Fibroblast of lung (primary cell): Measurements from ENCODE around the gene KCNAB2. TPM values are rescaled to one million over a fixed set of nuclear protein-coding genes. Genes with fewer than 3 reads are reported as not detected.

Source experiments
- DNase-seq, 2 donors: peaks; one replicate each; pipeline versions ENCODE4 v3.0.0 to v3.0.0-alpha.2; 2010; ENCODE audit warnings: low read depth in 2 of 2
- H2AFZ ChIP-seq: 2 replicates; pipeline ENCODE4 v1.5.1; 2012; ENCODE audit warnings: low read length, control low read depth, inconsistent platforms
- H3K27ac ChIP-seq: 2 replicates; pipeline ENCODE4 v1.5.1; 2011; ENCODE audit warnings: low read length, control low read depth; ENCODE audit not compliant: insufficient read depth
- H3K27me3 ChIP-seq: 2 replicates; pipeline ENCODE4 v1.5.1; 2011; ENCODE audit warnings: mild to moderate bottlenecking, low read length; ENCODE audit not compliant: control insufficient read depth, insufficient read depth
- H3K36me3 ChIP-seq: 2 replicates; pipeline ENCODE4 v1.5.1; 2011; ENCODE audit warnings: low read length; ENCODE audit not compliant: control insufficient read depth, insufficient read depth
- H3K4me1 ChIP-seq: 2 replicates; pipeline ENCODE4 v1.5.1; 2011; ENCODE audit warnings: low read length; ENCODE audit not compliant: control insufficient read depth, insufficient read depth; ENCODE audit errors: extremely low read depth
- H3K4me2 ChIP-seq: 2 replicates; pipeline ENCODE4 v1.5.1; 2011; ENCODE audit warnings: low read length, control low read depth; ENCODE audit not compliant: insufficient read depth; ENCODE audit errors: extremely low read depth
- H3K4me3 ChIP-seq, 4 experiments: fragments of 200-600 bp in 1 of 4; sonication (generic) in 1 of 4; replicated peaks in 1 of 4; 2 replicates each; pipeline ENCODE4 v1.5.1; 2011 to 2016; ENCODE audit warnings: low read length in 4 of 4, low read depth in 3 of 4, mild to moderate bottlenecking in 3 of 4, control low read depth in 2 of 4, inconsistent platforms in 1 of 4, mixed read lengths in 1 of 4; ENCODE audit not compliant: insufficient read depth in 1 of 4; ENCODE audit errors: control extremely low read depth in 1 of 4
- H3K79me2 ChIP-seq: 2 replicates; pipeline ENCODE4 v1.5.1; 2012; ENCODE audit warnings: mild to moderate bottlenecking, low read length, inconsistent platforms; ENCODE audit not compliant: control insufficient read depth, insufficient read depth
- H3K9ac ChIP-seq: 2 replicates; pipeline ENCODE4 v1.5.1; 2011; ENCODE audit warnings: mild to moderate bottlenecking, low read length, control low read depth; ENCODE audit not compliant: insufficient read depth
- H3K9me3 ChIP-seq: 2 replicates; pipeline ENCODE4 v1.5.1; 2012; ENCODE audit warnings: low read depth, low read length; ENCODE audit not compliant: control insufficient read depth, insufficient read depth
- H4K20me1 ChIP-seq: 2 replicates; pipeline ENCODE4 v1.5.1; 2011; ENCODE audit warnings: low read length; ENCODE audit not compliant: control insufficient read depth, insufficient read depth; ENCODE audit errors: extremely low read depth
- CTCF ChIP-seq, 2 donors: IDR thresholded peaks in 1 of 2; conservative IDR thresholded peaks in 1 of 2; 1 replicate in 1 of 2; 2 replicates in 1 of 2; pipeline ENCODE4 v1.5.1; 2011 to 2012; ENCODE audit warnings: low read length in 2 of 2, control low read depth in 1 of 2, inconsistent platforms in 1 of 2, low read depth in 1 of 2, mild to moderate bottlenecking in 1 of 2
- EZH2 ChIP-seq: IDR thresholded peaks from 2 replicates; pipeline ENCODE4 v1.5.1; 2012; ENCODE audit warnings: low read length, control low read depth, mild to moderate bottlenecking; ENCODE audit errors: missing control alignments
- polyA plus RNA-seq, 2 donors: library from polyadenylated mRNA; depleted of rRNA in 1 of 2; stranded (reverse) in 1 of 2; unstranded in 1 of 2; fragments of >200 nt; gene quantifications; 2 replicates each; pipeline ENCODE4 v1.2.1, GENCODE V29; 2011 to 2012; ENCODE audit warnings: missing spikeins in 1 of 2
- total RNA-seq: library from RNA; depleted of rRNA; stranded (reverse); fragments of >200 nt; gene quantifications from 2 replicates; pipeline ENCODE4 v1.2.1, GENCODE V29; 2014

KCNAB2 gene
- total and polyA plus RNA-seq, 2 donors (not counting 1 experiment from before 2014, with no cell fraction given), result 2.2 to 2.5 TPM

GRCh38 chr1:6099297-6099696 lies 53.6 kb downstream of the KCNAB2 start:
- Histone ChIP-seq H3K9ac (no peak overlapping the region), H3K27ac (no peak overlapping the region), H3K4me1 (no peaks in the 10 kb centered on the region), H3K27me3 (no peaks in the 10 kb centered on the region), H3K4me2 (no peak overlapping the region), H3K4me3 (no peak overlapping the region), H3K79me2 (no peaks in the 10 kb centered on the region), H4K20me1 (no peaks in the 10 kb centered on the region), H2AFZ (no peak overlapping the region), H3K36me3 (no peaks in the 10 kb centered on the region), H3K9me3 (no peaks in the 10 kb centered on the region)
- DNase-seq, result no peak
- TF ChIP-seq CTCF (conservative IDR thresholded peaks at IDR 0.05 in 1 of 2, IDR thresholded peaks at IDR 0.05 in 1 of 2; ENCODE audit: low read depth in 1 of 2, low read length in 2 of 2) (no peak), EZH2 (no peak)

- Histone ChIP-seq H3K9me3 (no peaks in the 10 kb centered on the region), H3K4me2 (no peak overlapping the region), H3K4me3 (no peak overlapping the region), H3K27me3 (no peaks in the 10 kb centered on the region), H3K9ac (no peak overlapping the region), H2AFZ (no peak overlapping the region), H4K20me1 (no peaks in the 10 kb centered on the region), H3K79me2 (no peaks in the 10 kb centered on the region), H3K4me1 (no peaks in the 10 kb centered on the region), H3K27ac (no peak overlapping the region), H3K36me3 (no peaks in the 10 kb centered on the region)
- TF ChIP-seq CTCF (conservative IDR thresholded peaks at IDR 0.05 in 1 of 2, IDR thresholded peaks at IDR 0.05 in 1 of 2; ENCODE audit: low read depth in 1 of 2, low read length in 2 of 2) (no peak), EZH2 (no peak)
- no peak for DNase-seq
Measured at GRCh38 chr1:6099787-6100765, 54.4 kb downstream of the KCNAB2 start.

- Histone ChIP-seq H3K27me3 (no peaks in the 10 kb centered on the region), H3K4me2 (no peak overlapping the region), H3K4me1 (no peaks in the 10 kb centered on the region), H3K79me2 (no peaks in the 10 kb centered on the region), H2AFZ (no peak overlapping the region), H3K9ac (no peak overlapping the region), H3K9me3 (no peaks in the 10 kb centered on the region), H3K36me3 (no peaks in the 10 kb centered on the region), H3K4me3 (no peak overlapping the region), H3K27ac (no peak overlapping the region), H4K20me1 (no peaks in the 10 kb centered on the region)
- no peak for DNase-seq
- no peak for TF ChIP-seq CTCF (conservative IDR thresholded peaks at IDR 0.05 in 1 of 2, IDR thresholded peaks at IDR 0.05 in 1 of 2; ENCODE audit: low read depth in 1 of 2, low read length in 2 of 2)
- TF ChIP-seq EZH2, result no peak
Measured at GRCh38 chr1:6100861-6101783, 55.4 kb downstream of the KCNAB2 start.
